Cardiac fibroblast (primary cell): Measurements from ENCODE around the gene BCAR1.
A peak's percentile ranks its signal among the peaks of the same experiment; 100 is the strongest.
"Not testable (repeated sequence)": the region's sequence is repeated elsewhere in the genome, so short reads cannot be mapped to it uniquely, and the experiment has no call there.

Source experiments
- DNase-seq, 2 donors: peaks; one replicate each; pipeline versions ENCODE4 v3.0.0 to v3.0.0-alpha.2; 2010; ENCODE audit warnings: low read depth in 2 of 2
- H3K4me3 ChIP-seq, 2 donors: replicated peaks in 1 of 2; 1 replicate in 1 of 2; 2 replicates in 1 of 2; pipeline ENCODE4 v1.5.1; 2011; ENCODE audit warnings: low read depth in 2 of 2, low read length in 2 of 2, mild to moderate bottlenecking in 2 of 2, moderate library complexity in 1 of 2
- TF ChIP-seq, protein P1 (sequence below): IDR thresholded peaks from one replicate; pipeline ENCODE4 v1.5.1; 2011; ENCODE audit warnings: low read depth, mild to moderate bottlenecking, low read length, inconsistent platforms

Gene BCAR1

DNA sequence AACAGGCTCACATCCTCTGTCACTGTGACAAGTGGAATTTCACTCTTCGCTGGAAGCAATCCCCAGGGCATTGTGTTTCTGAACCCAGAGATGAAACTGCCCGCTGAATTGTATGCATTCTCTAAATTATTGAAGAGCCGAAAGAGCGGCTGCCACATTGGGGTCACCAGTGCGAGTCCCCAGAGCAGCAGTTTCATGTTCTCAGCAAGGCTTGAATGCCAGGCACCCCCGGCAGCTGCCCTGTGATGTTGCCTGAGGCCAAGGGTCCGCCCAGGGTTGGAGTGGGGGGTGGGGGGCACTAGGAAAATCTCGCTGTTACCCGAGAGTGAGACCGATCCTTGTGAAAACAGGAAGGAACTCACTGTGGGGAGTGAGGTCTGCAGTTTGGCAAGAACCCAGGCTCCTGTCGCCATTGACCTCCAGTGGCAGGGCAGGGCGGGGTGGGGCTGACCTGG, 20.7 kb upstream of the BCAR1 start:
- TF ChIP-seq, protein P1, sequence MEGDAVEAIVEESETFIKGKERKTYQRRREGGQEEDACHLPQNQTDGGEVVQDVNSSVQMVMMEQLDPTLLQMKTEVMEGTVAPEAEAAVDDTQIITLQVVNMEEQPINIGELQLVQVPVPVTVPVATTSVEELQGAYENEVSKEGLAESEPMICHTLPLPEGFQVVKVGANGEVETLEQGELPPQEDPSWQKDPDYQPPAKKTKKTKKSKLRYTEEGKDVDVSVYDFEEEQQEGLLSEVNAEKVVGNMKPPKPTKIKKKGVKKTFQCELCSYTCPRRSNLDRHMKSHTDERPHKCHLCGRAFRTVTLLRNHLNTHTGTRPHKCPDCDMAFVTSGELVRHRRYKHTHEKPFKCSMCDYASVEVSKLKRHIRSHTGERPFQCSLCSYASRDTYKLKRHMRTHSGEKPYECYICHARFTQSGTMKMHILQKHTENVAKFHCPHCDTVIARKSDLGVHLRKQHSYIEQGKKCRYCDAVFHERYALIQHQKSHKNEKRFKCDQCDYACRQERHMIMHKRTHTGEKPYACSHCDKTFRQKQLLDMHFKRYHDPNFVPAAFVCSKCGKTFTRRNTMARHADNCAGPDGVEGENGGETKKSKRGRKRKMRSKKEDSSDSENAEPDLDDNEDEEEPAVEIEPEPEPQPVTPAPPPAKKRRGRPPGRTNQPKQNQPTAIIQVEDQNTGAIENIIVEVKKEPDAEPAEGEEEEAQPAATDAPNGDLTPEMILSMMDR: no peak
- H3K4me3 ChIP-seq: no peak overlapping the region
- DNase-seq: no peak

DNA sequence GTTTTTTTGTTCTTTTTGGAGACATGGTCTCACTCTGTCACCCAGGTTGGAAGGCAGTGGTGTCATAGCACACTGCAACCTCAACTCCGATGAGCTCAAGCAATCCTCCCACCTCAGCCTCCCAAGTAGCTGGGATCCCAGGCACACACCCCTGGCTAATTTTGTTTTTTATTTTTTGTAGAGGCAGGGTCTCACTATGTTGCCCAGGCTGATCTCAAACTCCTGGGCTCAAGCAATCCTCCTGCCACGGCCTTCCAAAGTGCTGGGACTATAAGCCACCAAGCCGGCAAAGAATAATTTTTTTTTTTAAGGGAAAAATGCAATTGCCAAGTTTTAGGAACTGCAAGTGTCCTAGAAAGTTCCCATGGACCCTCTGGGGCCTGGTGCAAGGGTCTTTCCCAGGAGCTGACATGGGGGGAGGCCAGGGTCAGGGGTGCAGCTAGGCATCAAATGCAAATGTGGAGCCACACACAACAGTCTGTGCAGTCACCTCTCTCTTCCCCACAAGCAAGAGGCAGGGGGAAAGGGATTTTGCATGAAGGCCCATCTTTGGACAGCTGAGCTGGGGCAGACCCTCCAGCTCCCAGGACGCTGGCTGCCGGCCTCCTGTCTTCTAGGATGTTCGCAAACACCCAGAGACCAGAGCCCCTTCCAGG, 20.1 kb upstream of the BCAR1 start:
- no peak overlapping the region for H3K4me3 ChIP-seq
- TF ChIP-seq, protein P1: no peak
- no peak for DNase-seq

DNA sequence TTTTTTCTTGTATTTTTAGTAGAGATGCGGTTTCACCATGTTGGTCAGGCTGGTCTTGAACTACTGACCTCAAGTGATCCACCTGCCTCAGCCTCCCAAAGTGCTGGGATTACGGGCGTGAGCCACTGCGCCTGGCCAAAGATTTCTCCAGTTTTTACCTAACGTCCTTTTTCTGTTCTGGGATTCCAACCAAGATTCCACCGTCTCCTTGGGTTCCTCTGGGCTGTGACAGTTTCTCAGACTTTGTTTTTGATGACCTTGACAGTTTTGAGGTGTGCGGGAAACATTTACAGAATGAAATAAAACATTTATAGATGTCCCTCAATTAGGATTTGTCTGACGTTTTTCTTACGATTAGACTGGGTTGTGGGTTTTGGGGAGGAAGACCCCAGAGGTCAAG, 17.9 kb upstream of the BCAR1 start:
- not testable (repeated sequence) for H3K4me3 ChIP-seq, DNase-seq

DNA sequence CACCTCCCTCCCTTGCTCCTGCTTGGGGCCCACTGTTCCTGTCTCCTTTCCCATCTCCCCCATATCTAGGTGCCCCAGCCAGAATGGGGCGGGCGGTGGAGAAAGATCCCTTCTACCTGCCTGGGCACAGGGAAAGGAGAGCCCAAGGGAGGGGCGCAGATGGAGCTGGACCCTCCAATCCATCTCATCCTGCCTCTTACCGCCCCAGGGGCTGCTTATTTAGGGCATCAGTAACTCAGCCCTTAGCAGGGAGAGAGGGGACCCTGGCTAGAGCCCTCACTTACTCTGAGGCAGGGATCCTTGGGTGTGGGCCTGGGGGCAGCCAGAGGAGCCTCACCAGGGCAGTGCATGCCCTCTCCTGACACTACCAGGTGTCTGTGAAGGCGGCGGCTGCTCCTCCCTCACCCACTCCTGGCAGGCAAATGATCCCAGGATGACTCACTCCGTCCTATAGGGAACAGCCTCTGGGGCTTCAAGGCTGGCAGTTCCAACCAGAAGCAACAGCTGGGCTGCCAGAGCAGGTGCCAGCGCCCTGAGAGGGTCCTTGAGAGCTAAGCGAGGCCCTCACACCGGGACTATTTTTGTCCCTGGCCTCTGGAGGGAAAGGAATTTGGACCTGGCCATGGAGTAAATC, 16.3 kb upstream of the BCAR1 start:
- H3K4me3 ChIP-seq: no peak overlapping the region
- DNase-seq: peak in 1 of 2 donors; percentile 51
- TF ChIP-seq, protein P1: no peak

DNA sequence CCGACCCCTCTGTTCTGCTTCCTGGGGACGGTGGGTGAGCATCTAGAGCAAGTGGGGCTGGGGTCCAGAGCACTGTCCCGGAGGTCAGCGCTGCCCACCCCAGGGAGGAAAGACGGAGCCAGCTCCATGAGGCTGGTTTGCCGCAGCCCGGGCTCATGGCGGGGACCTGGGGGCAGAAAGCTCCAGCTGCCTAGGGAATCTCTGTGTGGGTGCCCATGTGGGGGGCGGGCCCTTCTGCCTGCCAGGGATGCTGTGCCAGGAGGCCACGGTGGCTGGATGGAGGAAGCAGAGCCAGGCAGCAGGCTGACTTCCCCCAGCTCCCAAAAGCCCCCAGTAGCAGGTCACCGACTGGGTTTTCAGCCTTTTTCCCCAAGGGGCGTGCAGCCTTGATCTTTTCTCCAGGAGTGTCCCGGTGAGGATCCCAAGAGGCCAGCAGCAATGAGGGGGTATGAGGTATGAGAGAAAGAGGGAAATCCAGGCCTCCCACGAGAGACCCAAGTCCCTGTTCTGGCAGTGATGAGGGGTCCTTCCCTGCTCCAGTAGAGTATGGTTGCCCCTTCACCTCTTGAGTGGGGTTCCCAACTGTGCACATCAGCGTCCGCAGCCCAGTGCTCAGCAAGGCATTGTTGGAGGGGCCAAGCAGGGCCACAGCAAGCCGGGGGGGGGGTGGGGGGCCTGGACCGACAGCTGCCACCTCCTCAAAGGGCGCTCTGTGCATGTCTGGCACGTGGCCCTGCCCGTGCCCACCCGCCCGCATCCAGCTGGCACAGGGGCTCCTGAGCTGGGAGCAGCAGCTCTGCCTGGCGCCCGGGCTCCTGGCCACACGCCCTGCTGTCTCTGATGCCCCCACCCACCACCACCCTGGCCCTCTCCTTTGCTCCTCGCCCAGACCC, 15.6 kb upstream of the BCAR1 start:
- no peak for DNase-seq
- no peak overlapping the region for H3K4me3 ChIP-seq
- TF ChIP-seq, protein P1: no peak

DNA sequence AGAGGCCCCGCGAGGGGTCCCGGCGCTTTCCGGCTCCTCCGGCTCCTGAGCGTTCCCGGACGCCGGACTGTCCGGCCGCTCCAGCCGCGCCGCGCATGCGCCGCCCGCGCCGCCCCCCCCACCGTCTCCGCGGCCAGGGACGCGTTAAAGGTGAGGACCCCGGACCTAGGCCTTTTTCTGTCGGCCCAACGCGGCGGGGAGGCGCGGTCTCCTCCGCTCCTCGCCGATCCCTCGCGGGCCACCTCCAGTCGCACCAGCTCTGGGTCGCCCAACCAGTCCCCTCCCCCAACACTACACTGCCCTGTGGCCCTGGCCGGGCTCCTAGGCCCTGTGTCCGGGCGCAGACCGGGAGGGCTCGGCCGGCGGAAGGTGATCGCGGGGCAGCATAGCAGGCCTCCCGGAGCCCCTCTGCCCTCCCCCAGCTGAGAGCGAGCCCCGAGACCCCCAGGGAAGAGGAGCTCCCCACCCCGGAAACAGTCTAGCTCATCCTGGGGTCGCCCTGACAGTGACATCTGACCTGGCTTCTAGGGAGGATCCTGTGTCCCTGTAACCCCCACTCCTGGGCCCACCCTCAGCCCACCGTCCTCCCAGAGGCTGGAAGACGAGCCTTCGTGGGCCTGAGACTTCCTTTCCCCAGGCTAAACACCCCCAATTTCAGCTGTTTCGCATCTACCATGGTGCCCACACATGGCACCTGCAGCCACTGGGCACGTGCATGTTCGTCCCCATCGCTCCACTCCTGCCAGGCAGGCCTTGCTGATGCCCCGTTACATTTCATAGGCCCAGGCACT, 14.7 kb upstream of the BCAR1 start:
- peak overlapping the region; percentile 96 to 98 for H3K4me3 ChIP-seq
- DNase-seq: peak; percentile 74 to 76
- TF ChIP-seq, protein P1: no peak
